Measurements from ENCODE around the gene SYCP2. TPM values are rescaled to one million over a fixed set of nuclear protein-coding genes. Genes with fewer than 3 reads are reported as not detected.

SYCP2 gene
- total and polyA plus RNA-seq, 2 experiments from 2014 or later: 0.22 to 0.24 TPM

DNA sequence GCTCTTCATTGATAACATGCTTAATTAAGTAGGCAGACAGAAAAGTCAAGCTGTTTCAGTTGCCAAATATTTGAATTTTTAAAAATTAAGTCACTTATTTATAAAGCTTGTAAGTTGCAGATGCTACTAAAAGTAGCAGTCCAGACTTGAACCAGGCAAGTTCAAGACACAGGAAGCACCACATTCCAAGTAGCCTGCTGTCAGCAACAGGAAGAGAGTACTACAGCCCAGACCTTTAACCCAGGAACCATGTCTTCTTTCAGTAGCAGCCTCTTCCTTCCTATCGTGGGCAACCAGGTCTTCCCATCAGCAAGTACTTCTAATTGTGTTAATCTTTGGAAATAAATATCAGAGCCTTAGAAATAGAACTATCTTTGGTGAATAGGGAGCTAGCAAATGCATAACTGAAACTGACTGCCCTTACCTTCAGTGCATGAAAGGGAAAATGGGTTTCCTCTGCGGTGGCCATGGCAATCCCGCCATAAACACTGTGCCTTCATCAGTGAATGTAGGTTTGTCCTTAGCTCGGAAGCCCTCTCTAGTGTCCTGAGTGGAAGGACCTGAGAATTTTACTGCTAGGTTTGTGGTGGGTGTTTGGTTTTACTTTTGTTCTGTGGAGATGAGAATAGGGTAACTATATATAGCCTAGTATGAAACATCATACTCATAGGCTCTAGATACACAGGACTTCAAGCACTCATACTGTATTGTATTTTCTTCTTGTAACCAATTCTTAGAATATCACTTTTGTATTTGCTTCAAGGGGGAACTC is 95.6 kb downstream of the SYCP2 start:
- Histone ChIP-seq H3K4me1 (ENCODE audit: insufficient read depth) (peaks cover 9% of the 10 kb centered on the region), H4K20me1 (ENCODE audit: insufficient read depth) (no peaks in the 10 kb centered on the region), H3K27ac (no peak overlapping the region), H3K4me2 (ENCODE audit: unreplicated experiment) (no peak overlapping the region), H3K79me2 (ENCODE audit: insufficient read depth) (no peaks in the 10 kb centered on the region), H3K9me3 (ENCODE audit: low read depth) (no peaks in the 10 kb centered on the region), H2AFZ (no peak overlapping the region), H3K9me2 (ENCODE audit: insufficient read depth) (no peaks in the 10 kb centered on the region), H3K36me3 (ENCODE audit: low read depth) (no peaks in the 10 kb centered on the region), H3K9ac (no peak overlapping the region), H3K27me3 (replicated peaks; ENCODE audit: insufficient read depth) (peaks cover 23% of the 10 kb centered on the region), H3K4me3 (no peak overlapping the region), H3F3A (ENCODE audit: insufficient read depth) (no peaks in the 10 kb centered on the region)
- 66 to 70% methylated on average over 4 of the region's 4 CpGs for WGBS, 2 experiments (ENCODE audit: low coverage in 1 of 2, low lambda C conversion rate in 2 of 2, missing lambda C conversion rate in 2 of 2)
- in situ Hi-C loops (cut with MboI): no loop called here
- TF ChIP-seq EZH2phosphoT487 (IDR thresholded peaks at IDR 0.05; ENCODE audit: insufficient read depth, low read depth) (no peak), EZH2 (IDR thresholded peaks at IDR 0.05; ENCODE audit: insufficient read depth, poor library complexity, severe bottlenecking) (no peak)
- DNase-seq: no peak

DNA sequence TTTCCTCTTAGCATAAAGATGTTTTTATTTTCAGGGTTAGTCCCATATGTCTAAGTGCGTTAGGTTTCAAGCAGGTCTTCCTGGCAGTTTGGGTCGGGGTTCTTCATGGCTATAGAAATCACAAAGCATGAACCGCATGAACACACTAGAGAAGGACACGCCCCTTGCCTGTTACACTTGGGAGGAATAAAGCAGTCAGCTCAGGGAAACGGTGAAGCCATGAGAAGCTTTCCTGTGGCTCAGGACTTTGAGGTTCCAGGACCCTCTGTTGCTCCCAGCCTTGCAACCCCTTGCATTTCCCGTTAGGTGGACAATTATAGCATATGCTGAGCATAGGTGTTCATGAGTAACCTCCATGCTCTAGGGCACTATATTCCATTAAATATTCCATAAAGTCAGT is 96.7 kb downstream of the SYCP2 start:
- no peak for TF ChIP-seq EZH2phosphoT487 (IDR thresholded peaks at IDR 0.05; ENCODE audit: insufficient read depth, low read depth)
- TF ChIP-seq EZH2 (IDR thresholded peaks at IDR 0.05; ENCODE audit: insufficient read depth, poor library complexity, severe bottlenecking): no peak
- Histone ChIP-seq H3K4me1 (ENCODE audit: insufficient read depth) (peaks cover 9% of the 10 kb centered on the region), H2AFZ (no peak overlapping the region), H3K27ac (no peak overlapping the region), H3K79me2 (ENCODE audit: insufficient read depth) (no peaks in the 10 kb centered on the region), H3K9ac (no peak overlapping the region), H3K9me3 (ENCODE audit: low read depth) (no peaks in the 10 kb centered on the region), H3F3A (ENCODE audit: insufficient read depth) (no peaks in the 10 kb centered on the region), H3K36me3 (ENCODE audit: low read depth) (no peaks in the 10 kb centered on the region), H3K4me3 (no peak overlapping the region), H3K9me2 (ENCODE audit: insufficient read depth) (no peaks in the 10 kb centered on the region), H4K20me1 (ENCODE audit: insufficient read depth) (no peaks in the 10 kb centered on the region), H3K27me3 (replicated peaks; ENCODE audit: insufficient read depth) (peaks cover 23% of the 10 kb centered on the region), H3K4me2 (ENCODE audit: unreplicated experiment) (no peak overlapping the region)
- 74 to 82% methylated on average over 6 of the region's 6 CpGs for WGBS, 2 experiments (ENCODE audit: low coverage in 1 of 2, low lambda C conversion rate in 2 of 2, missing lambda C conversion rate in 2 of 2)
- no peak for DNase-seq
- in situ Hi-C loops (cut with MboI): no loop called here

DNA sequence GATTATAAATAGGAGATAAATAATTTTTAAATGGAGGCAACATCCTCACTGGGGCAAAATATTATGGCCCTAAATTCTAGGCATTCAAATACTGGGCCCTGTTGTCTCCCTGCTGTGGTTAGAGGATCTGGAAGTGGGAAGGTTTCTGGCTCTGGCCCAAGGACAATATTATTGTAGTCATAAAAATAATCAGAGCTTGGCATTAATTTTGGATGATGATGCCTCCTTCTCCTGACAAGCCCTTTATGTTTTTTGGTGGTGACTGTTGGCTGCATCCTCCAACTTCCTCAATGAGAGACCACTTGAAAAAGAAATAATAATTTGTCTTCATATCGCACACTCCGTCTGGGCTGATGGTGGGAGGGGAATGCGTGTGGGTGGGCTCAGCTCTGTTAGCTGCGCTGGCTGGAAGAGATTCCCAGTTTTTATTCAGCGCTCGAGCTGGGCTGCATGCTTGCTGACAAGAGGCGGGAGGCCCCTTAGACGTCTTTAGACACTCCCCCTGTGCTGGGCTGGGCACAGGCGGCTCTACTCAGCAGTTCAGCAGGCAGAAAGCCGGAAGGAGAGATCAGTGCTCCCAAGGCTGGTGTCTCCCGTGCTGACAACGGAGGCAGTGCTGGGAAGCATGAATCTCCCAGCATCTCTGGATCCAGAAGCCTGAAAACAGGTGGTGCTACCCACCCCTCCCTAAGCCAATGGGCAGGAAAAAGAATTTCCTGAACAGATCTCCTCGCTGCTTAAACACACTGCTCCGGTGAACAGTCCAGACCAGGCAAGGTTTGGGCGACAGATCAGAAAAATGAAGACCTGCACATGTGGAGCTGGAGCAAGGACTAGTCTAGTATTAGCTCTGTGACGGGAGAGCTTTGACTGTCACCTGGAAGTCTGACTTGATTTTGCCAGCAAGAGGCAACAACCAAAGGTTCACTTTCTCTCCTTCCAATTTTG is 97.7 kb downstream of the SYCP2 start:
- 5 to 6% methylated on average over 16 of the region's 16 CpGs for WGBS, 2 experiments (ENCODE audit: low coverage in 1 of 2, low lambda C conversion rate in 2 of 2, missing lambda C conversion rate in 2 of 2)
- no peaks in the 10 kb centered on the region for H3K9me2 ChIP-seq (ENCODE audit: insufficient read depth)

DNA sequence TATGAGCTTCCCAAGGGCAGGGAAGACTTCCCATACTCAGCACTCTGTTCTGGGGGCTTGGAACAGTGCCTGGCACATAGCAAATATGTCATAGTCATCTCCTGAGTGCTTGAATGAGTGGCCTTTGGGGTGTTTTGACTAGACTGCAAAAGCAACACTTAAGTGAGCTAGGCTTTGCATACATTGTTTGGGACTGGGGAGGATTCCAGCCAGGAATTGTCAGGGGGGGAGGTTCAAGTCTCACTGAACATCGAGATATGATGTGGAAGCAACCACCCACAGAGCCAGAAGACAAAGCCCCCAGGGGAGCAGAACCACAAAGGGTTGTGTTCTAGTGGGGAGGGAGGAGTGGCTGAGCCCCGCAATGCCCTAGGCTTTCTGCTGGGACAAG is 98.4 kb downstream of the SYCP2 start:
- DNase-seq: no peak
- H3F3A ChIP-seq (ENCODE audit: insufficient read depth): no peaks in the 10 kb centered on the region

More for the DNA sequence above, 97.7 kb downstream of the SYCP2 start:
- H2AFZ ChIP-seq: peak overlapping the region; percentile 39; the same call in 1 of the 2 replicates
- no peak overlapping the region for H3K9ac ChIP-seq
- no peaks in the 10 kb centered on the region for H3K9me3 ChIP-seq (ENCODE audit: low read depth)
- in situ Hi-C loops (cut with MboI): no loop called here
- peak overlapping the region; percentile 43 for H3K4me2 ChIP-seq (ENCODE audit: unreplicated experiment)
- no peaks in the 10 kb centered on the region for H3K36me3 ChIP-seq (ENCODE audit: low read depth)
- H3K79me2 ChIP-seq (ENCODE audit: insufficient read depth): no peaks in the 10 kb centered on the region
- H3K4me1 ChIP-seq (ENCODE audit: insufficient read depth): peaks cover 9% of the 10 kb centered on the region
- peak; percentile 41 for DNase-seq
- H3F3A ChIP-seq (ENCODE audit: insufficient read depth): no peaks in the 10 kb centered on the region
- H4K20me1 ChIP-seq (ENCODE audit: insufficient read depth): no peaks in the 10 kb centered on the region
- no peak overlapping the region for H3K27ac ChIP-seq
- TF ChIP-seq EZH2phosphoT487 (IDR thresholded peaks at IDR 0.05; ENCODE audit: insufficient read depth, low read depth) (no peak), EZH2 (IDR thresholded peaks at IDR 0.05; ENCODE audit: insufficient read depth, poor library complexity, severe bottlenecking) (no peak)
- peaks cover 23% of the 10 kb centered on the region for H3K27me3 ChIP-seq (replicated peaks; ENCODE audit: insufficient read depth)
- peak overlapping the region; percentile 25; the same call in 1 of the 2 replicates for H3K4me3 ChIP-seq

More for the DNA sequence above, 98.4 kb downstream of the SYCP2 start:
- Histone ChIP-seq H3K4me2 (ENCODE audit: unreplicated experiment) (no peak overlapping the region), H3K4me1 (ENCODE audit: insufficient read depth) (peaks cover 9% of the 10 kb centered on the region), H3K36me3 (ENCODE audit: low read depth) (no peaks in the 10 kb centered on the region), H3K9ac (no peak overlapping the region), H3K27me3 (replicated peaks; ENCODE audit: insufficient read depth) (peaks cover 23% of the 10 kb centered on the region), H3K4me3 (no peak overlapping the region), H3K9me3 (ENCODE audit: low read depth) (no peaks in the 10 kb centered on the region), H3K9me2 (ENCODE audit: insufficient read depth) (no peaks in the 10 kb centered on the region), H3K79me2 (ENCODE audit: insufficient read depth) (no peaks in the 10 kb centered on the region), H2AFZ (no peak overlapping the region), H4K20me1 (ENCODE audit: insufficient read depth) (no peaks in the 10 kb centered on the region), H3K27ac (no peak overlapping the region)
- no peak for TF ChIP-seq EZH2phosphoT487 (IDR thresholded peaks at IDR 0.05; ENCODE audit: insufficient read depth, low read depth)
- no peak for TF ChIP-seq EZH2 (IDR thresholded peaks at IDR 0.05; ENCODE audit: insufficient read depth, poor library complexity, severe bottlenecking)
- WGBS, 2 experiments (ENCODE audit: low coverage in 1 of 2, low lambda C conversion rate in 2 of 2, missing lambda C conversion rate in 2 of 2): 52 to 64% methylated on average over 2 of the region's 2 CpGs
- in situ Hi-C loops (cut with MboI): no loop called here
